ENCODE data around the gene TMEM272. TPM values are rescaled to one million over a fixed set of nuclear protein-coding genes. Genes with fewer than 3 reads are reported as not detected.

The TMEM272 gene
- total and polyA plus RNA-seq, 12 donors, result 0.09 to 2.7 (median 0.56) TPM

DNA sequence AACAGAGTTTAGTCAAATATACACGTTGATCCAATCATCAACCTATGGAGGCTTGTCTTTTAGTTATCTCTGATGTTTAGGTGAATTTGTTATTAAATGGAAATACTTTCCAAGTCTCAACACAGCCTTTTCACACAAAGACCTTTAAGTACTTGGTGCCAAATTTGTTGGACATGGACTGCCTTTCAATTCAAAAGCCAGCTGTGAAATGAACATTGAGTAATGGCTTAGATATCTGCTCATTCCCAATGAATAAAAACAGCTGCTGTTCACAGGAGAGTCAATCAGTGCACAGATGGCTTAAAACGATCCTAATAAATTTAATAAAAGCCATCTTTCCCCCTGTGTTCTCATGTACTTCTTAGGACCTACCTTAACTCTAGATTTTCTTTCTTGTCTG lies 21.1 kb downstream of the TMEM272 start:
- intact Hi-C loops (cut with DNase I), result no loop called here
- TF ChIP-seq, protein P1, sequence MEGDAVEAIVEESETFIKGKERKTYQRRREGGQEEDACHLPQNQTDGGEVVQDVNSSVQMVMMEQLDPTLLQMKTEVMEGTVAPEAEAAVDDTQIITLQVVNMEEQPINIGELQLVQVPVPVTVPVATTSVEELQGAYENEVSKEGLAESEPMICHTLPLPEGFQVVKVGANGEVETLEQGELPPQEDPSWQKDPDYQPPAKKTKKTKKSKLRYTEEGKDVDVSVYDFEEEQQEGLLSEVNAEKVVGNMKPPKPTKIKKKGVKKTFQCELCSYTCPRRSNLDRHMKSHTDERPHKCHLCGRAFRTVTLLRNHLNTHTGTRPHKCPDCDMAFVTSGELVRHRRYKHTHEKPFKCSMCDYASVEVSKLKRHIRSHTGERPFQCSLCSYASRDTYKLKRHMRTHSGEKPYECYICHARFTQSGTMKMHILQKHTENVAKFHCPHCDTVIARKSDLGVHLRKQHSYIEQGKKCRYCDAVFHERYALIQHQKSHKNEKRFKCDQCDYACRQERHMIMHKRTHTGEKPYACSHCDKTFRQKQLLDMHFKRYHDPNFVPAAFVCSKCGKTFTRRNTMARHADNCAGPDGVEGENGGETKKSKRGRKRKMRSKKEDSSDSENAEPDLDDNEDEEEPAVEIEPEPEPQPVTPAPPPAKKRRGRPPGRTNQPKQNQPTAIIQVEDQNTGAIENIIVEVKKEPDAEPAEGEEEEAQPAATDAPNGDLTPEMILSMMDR (IDR thresholded peaks at IDR 0.05), result no peak
- H3K27ac ChIP-seq, result peak overlapping the region in 5 of 10 donors; percentile 14 to 77 (median 67)
- no peaks in the 10 kb centered on the region for H3K36me3 ChIP-seq
- WGBS, 2 donors, result 51 to 58% methylated on average over 2 of the region's 2 CpGs
- DNase-seq (no peak), ATAC-seq (peak in 1 of 8 donors; percentile 32)
- no peaks in the 10 kb centered on the region for H3K27me3 ChIP-seq
- H3K4me1 ChIP-seq, result peaks cover 4 to 90% (median 50%) of the 10 kb centered on the region in 9 donors
- H3K4me3 ChIP-seq, result no peak overlapping the region
- no peaks in the 10 kb centered on the region for H3K9me3 ChIP-seq

DNA sequence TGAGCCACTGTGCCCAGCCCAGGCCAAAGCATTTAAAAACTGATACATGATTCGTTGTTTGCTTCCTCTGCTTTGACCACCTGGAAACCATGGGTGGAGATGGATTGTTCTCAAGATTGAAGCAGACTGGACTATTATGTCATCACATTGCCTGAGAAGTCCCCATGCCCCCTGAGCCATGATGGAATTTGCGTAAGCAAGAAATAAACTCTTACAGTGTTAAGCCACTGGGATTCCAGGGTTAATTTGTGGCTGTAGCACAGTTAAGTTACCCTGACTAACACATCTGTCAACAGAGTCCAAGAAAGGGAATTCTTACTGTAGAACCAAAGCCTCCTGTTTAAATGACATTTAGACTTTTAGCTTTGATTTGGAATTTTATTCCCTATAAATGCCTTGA lies 21.6 kb downstream of the TMEM272 start:
- Histone ChIP-seq H3K27ac (peak overlapping the region in 5 of 10 donors; percentile 14 to 77 (median 67)), H3K4me1 (peaks cover 8 to 93% (median 50%) of the 10 kb centered on the region in 9 donors), H3K36me3 (no peaks in the 10 kb centered on the region), H3K9me3 (no peaks in the 10 kb centered on the region), H3K4me3 (no peak overlapping the region), H3K27me3 (no peaks in the 10 kb centered on the region)
- WGBS, 2 donors, result 75 to 88% methylated on average over 2 of the region's 2 CpGs
- DNase-seq (no peak), ATAC-seq (peak in 3 of 8 donors; percentile 21 to 35 (median 35))
- intact Hi-C loops (cut with DNase I), result no loop called here
- TF ChIP-seq, protein P1 (IDR thresholded peaks at IDR 0.05), result no peak

DNA sequence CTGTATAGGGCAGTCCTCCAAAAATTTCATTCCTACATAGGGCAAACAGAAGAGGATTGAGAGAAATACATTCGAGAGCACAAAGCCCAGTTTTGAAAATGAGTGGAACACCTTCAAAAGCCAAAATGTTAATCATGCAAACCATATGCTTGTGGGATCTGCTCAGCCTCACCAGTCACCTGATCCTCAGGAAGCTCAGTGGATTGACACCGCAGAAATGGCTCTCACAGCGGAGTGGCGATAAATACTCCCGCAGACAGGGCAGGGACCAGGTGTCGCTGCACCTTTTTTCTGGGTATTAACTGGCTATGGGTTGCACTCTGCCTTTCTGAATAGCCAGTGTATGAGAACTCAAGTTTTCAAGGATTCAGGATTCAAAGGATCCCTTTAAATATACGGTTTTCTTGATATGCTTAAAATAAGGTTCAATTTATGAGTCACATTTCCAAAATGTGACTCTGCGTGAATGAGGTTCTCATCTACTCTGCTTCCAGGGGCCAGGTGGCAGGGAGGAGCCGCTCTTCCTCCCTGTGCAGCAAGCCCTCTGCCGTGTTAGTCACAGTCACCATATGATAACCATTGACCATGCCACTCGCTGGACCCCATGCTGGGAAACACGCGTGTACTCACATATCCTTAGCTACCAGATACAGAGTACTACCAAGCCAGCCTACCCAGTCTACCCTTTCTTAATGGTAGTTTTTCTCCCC lies 22.7 kb downstream of the TMEM272 start:
- peak overlapping the region in 3 of 10 donors; percentile 30 to 77 (median 67) for H3K27ac ChIP-seq

DNA sequence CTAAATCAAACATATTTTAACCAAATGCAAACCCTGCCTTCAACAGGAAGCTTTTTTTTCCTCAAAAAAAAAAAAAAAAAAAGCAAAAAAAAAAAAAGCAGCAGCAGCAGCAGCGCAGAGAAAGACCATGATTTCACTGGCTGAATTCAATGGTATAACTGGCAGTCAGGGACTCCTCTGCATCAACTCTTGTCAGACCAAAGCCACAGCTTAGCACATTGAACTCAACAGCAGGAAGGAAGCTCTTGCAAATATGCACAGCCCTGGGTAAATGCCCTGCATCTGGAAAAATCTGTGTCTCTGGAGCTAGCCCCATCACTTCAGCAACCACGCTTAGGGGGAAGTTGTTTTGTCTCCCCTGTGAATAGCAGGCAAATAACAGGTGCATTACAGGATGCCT lies 23.4 kb downstream of the TMEM272 start:
- Histone ChIP-seq H3K27me3 (no peaks in the 10 kb centered on the region), H3K9me3 (no peaks in the 10 kb centered on the region), H3K4me1 (peaks cover 6 to 76% (median 42%) of the 10 kb centered on the region in 9 donors), H3K27ac (peak overlapping the region in 2 of 10 donors; percentile 67 to 77), H3K4me3 (no peak overlapping the region), H3K36me3 (no peaks in the 10 kb centered on the region)
- DNase-seq (no peak), ATAC-seq (no peak)
- WGBS, 2 donors, result 60 to 82% methylated on average over 2 of the region's 2 CpGs
- TF ChIP-seq, protein P1 (IDR thresholded peaks at IDR 0.05), result no peak
- intact Hi-C loops (cut with DNase I), result no loop called here

More for the DNA sequence above, 22.7 kb downstream of the TMEM272 start:
- peaks cover 8 to 83% (median 48%) of the 10 kb centered on the region in 9 donors for H3K4me1 ChIP-seq
- no peaks in the 10 kb centered on the region for H3K36me3 ChIP-seq
- H3K27me3 ChIP-seq, result no peaks in the 10 kb centered on the region
- DNase-seq (no peak), ATAC-seq (no peak)
- H3K4me3 ChIP-seq, result no peak overlapping the region
- H3K9me3 ChIP-seq, result no peaks in the 10 kb centered on the region
- WGBS, 2 donors, result 83 to 84% methylated on average over 13 of the region's 13 CpGs
- TF ChIP-seq, protein P1 (IDR thresholded peaks at IDR 0.05), result no peak
- intact Hi-C loops (cut with DNase I), result no loop called here
